ENCODE results near the gene CCL2.

CCL2 gene

DNA sequence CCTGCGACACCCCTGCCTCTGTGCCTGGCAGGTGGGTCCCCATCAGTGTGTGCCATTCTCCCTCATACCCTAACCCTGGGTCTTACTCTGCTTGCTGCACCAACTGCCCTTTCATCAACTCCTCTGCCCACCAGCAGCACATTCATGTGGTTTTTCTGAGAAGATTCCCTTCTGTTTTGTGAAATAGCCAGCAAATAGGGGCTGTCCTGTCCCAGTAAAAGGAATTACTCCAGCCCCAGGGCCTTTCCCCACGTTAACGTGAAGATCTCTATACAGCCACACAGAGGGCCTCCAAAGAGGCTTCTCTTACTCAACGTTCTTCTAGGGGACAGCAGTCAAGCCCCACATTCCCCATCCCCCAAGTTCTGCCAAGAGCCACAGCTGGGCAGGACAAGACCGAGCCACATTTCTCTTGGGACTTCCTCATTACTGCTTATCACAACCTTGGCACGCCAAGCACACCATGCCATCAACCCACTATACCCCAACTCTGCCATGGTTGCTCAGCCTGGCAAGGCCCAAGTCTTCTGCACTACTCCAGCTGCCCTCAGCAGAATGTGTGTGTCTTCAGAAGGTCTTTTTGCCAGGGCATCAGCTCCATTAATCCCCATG lies 18.7 kb upstream of the CCL2 start:
- no peaks in the 10 kb centered on the region for H3F3A ChIP-seq (ENCODE audit: insufficient read depth)
- no peak overlapping the region for H3K9ac ChIP-seq (ENCODE audit: low read length)
- no peak overlapping the region for H3K4me3 ChIP-seq (ENCODE audit: insufficient read depth, low read length, poor library complexity, severe bottlenecking)
- H3K9me2 ChIP-seq (replicated peaks; ENCODE audit: insufficient read depth, low read length), result no peaks in the 10 kb centered on the region
- no peaks in the 10 kb centered on the region for H3K36me3 ChIP-seq (ENCODE audit: low read length)
- H2AFZ ChIP-seq (ENCODE audit: low read depth, low read length, severe bottlenecking), result no peak overlapping the region
- TF ChIP-seq CTCF (IDR thresholded peaks at IDR 0.05; ENCODE audit: insufficient read depth, low read length, poor library complexity, severe bottlenecking) (no peak), EZH2phosphoT487 (conservative IDR thresholded peaks at IDR 0.05; ENCODE audit: low read length) (no peak)
- H3K79me2 ChIP-seq (ENCODE audit: insufficient read depth, low read length), result no peaks in the 10 kb centered on the region
- no peaks in the 10 kb centered on the region for H3K9me3 ChIP-seq (ENCODE audit: insufficient read depth, low read length)
- no peak overlapping the region for H3K4me2 ChIP-seq (ENCODE audit: low read depth, low read length, poor library complexity, severe bottlenecking)
- H3K27ac ChIP-seq (ENCODE audit: low read depth, low read length), result no peak overlapping the region
- H3K27me3 ChIP-seq (ENCODE audit: low read length), result no peaks in the 10 kb centered on the region
- H4K20me1 ChIP-seq (ENCODE audit: low read depth, low read length), result no peaks in the 10 kb centered on the region

- Histone ChIP-seq H3K4me3 (ENCODE audit: insufficient read depth, low read length, poor library complexity, severe bottlenecking) (no peak overlapping the region), H3K27me3 (ENCODE audit: low read length) (no peaks in the 10 kb centered on the region), H3K79me2 (ENCODE audit: insufficient read depth, low read length) (no peaks in the 10 kb centered on the region), H4K20me1 (ENCODE audit: low read depth, low read length) (no peaks in the 10 kb centered on the region), H3F3A (ENCODE audit: insufficient read depth) (no peaks in the 10 kb centered on the region), H3K4me2 (ENCODE audit: low read depth, low read length, poor library complexity, severe bottlenecking) (no peak overlapping the region), H3K9ac (ENCODE audit: low read length) (no peak overlapping the region), H3K36me3 (ENCODE audit: low read length) (no peaks in the 10 kb centered on the region), H3K27ac (ENCODE audit: low read depth, low read length) (no peak overlapping the region), H2AFZ (ENCODE audit: low read depth, low read length, severe bottlenecking) (no peak overlapping the region), H3K9me3 (ENCODE audit: insufficient read depth, low read length) (no peaks in the 10 kb centered on the region), H3K9me2 (replicated peaks; ENCODE audit: insufficient read depth, low read length) (no peaks in the 10 kb centered on the region)
- TF ChIP-seq EZH2phosphoT487 (conservative IDR thresholded peaks at IDR 0.05; ENCODE audit: low read length) (no peak), CTCF (IDR thresholded peaks at IDR 0.05; ENCODE audit: insufficient read depth, low read length, poor library complexity, severe bottlenecking) (no peak)
Observed at GRCh38 chr17:34237458-34237857, 17.6 kb upstream of the CCL2 start.

DNA sequence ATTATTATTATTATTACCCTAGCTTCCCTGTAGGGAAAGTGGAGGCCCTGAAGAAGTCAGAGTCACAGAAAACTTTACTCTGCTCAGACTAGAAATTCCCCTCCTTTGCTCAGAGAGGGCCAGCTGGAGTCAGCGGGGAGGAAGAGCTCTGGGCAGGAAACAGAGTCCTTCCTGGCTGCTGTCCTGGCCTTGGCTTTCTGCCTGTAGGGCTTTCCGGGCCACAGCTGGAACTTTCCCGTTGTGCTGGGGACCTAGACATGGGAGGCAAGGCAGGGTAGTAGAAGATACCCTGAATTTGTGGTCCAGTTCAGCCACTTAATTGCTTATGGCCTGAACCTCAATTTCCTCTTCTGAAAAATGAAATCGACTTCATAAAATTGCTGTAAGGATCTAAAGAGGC lies 14.0 kb upstream of the CCL2 start:
- Histone ChIP-seq H3K9ac (ENCODE audit: low read length) (no peak overlapping the region), H4K20me1 (ENCODE audit: low read depth, low read length) (no peaks in the 10 kb centered on the region), H3K27ac (ENCODE audit: low read depth, low read length) (no peak overlapping the region), H3F3A (ENCODE audit: insufficient read depth) (no peaks in the 10 kb centered on the region), H3K4me2 (ENCODE audit: low read depth, low read length, poor library complexity, severe bottlenecking) (no peak overlapping the region), H2AFZ (ENCODE audit: low read depth, low read length, severe bottlenecking) (no peak overlapping the region), H3K9me3 (ENCODE audit: insufficient read depth, low read length) (no peaks in the 10 kb centered on the region), H3K4me3 (ENCODE audit: insufficient read depth, low read length, poor library complexity, severe bottlenecking) (no peak overlapping the region), H3K79me2 (ENCODE audit: insufficient read depth, low read length) (no peaks in the 10 kb centered on the region), H3K27me3 (ENCODE audit: low read length) (no peaks in the 10 kb centered on the region), H3K36me3 (ENCODE audit: low read length) (no peaks in the 10 kb centered on the region), H3K9me2 (replicated peaks; ENCODE audit: insufficient read depth, low read length) (no peaks in the 10 kb centered on the region)
- no peak for TF ChIP-seq CTCF (IDR thresholded peaks at IDR 0.05; ENCODE audit: insufficient read depth, low read length, poor library complexity, severe bottlenecking)
- no peak for TF ChIP-seq EZH2phosphoT487 (conservative IDR thresholded peaks at IDR 0.05; ENCODE audit: low read length)

All from SU-DHL-6 (cell line).